ENCODE data around the gene NCBP3.
"Not testable (repeated sequence)": the region's sequence is repeated elsewhere in the genome, so short reads cannot be mapped to it uniquely, and the experiment has no call there.

Gene NCBP3

GRCh38 chr17:3808701-3809100 is 37.3 kb downstream of the NCBP3 start:
- DNase-seq = no peak

- no peak for DNase-seq
Measured at GRCh38 chr17:3805581-3805980, 40.5 kb downstream of the NCBP3 start.

- no peak for DNase-seq
Measured at GRCh38 chr17:3804503-3804931, 41.5 kb downstream of the NCBP3 start.

- DNase-seq = no peak
Measured at GRCh38 chr17:3803308-3803640, 42.8 kb downstream of the NCBP3 start.

GRCh38 chr17:3802461-3803307 is 43.4 kb downstream of the NCBP3 start:
- DNase-seq = no peak

- no peak for DNase-seq
Measured at GRCh38 chr17:3801792-3802191, 44.3 kb downstream of the NCBP3 start.

- DNase-seq = no peak
Measured at GRCh38 chr17:3801347-3801746, 44.7 kb downstream of the NCBP3 start.

- DNase-seq = no peak
Measured at GRCh38 chr17:3800362-3801271, 45.4 kb downstream of the NCBP3 start, which contains the start of gene ITGAE. Gene ITGAE, minus strand, starts transcription at chr17:3801188. Its CDS starts 44 bp downstream, at chr17:3801144.

GRCh38 chr17:3799181-3799945 is 46.7 kb downstream of the NCBP3 start:
- DNase-seq = no peak

- no peak for DNase-seq
Measured at GRCh38 chr17:3798273-3799180, 47.5 kb downstream of the NCBP3 start.

- DNase-seq = no peak
Measured at GRCh38 chr17:3796822-3797170, 49.2 kb downstream of the NCBP3 start.

GRCh38 chr17:3796110-3796821 is 49.8 kb downstream of the NCBP3 start:
- DNase-seq = no peak

- DNase-seq = no peak
Measured at GRCh38 chr17:3795390-3796102, 50.5 kb downstream of the NCBP3 start.

- DNase-seq = no peak
Measured at GRCh38 chr17:3794557-3795389, 51.3 kb downstream of the NCBP3 start.

- not testable (repeated sequence) for DNase-seq
Measured at GRCh38 chr17:3794152-3794551, 51.9 kb downstream of the NCBP3 start.

- DNase-seq = not testable (repeated sequence)
Measured at GRCh38 chr17:3793258-3793657, 52.8 kb downstream of the NCBP3 start.

- DNase-seq = no peak
Measured at GRCh38 chr17:3792481-3792880, 53.6 kb downstream of the NCBP3 start.

GRCh38 chr17:3788200-3788599 is 57.8 kb downstream of the NCBP3 start:
- no peak for DNase-seq

GRCh38 chr17:3785323-3785722 is 60.7 kb downstream of the NCBP3 start:
- DNase-seq = not testable (repeated sequence)

GRCh38 chr17:3782751-3783150 is 63.3 kb downstream of the NCBP3 start:
- no peak for DNase-seq

Measured in NCI-H1048 (cell line).